ENCODE results near the gene NFIX.

DNA sequence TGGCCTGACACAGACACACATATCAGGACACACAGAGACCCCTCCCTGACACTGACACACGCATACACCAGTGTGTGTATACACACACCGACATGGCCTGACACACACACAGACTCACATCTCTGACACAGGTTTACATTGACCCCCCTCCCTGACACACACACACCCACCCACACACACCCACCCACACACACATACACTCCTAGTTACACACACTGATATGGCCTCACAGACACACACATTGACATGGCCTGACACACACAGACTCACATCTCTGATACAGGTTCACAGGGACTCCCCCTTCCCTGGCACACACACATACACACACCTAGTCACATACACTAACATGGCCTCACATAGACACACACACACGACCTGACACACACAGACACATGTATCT is 4.4 kb upstream of the NFIX start:
- TF ChIP-seq POLR2AphosphoS5 (IDR thresholded peaks at IDR 0.05) (no peak), EP300 (IDR thresholded peaks at IDR 0.05; ENCODE audit: low read depth) (no peak), POLR2A (IDR thresholded peaks at IDR 0.05) (no peak)
- TF ChIP-seq, protein P1, sequence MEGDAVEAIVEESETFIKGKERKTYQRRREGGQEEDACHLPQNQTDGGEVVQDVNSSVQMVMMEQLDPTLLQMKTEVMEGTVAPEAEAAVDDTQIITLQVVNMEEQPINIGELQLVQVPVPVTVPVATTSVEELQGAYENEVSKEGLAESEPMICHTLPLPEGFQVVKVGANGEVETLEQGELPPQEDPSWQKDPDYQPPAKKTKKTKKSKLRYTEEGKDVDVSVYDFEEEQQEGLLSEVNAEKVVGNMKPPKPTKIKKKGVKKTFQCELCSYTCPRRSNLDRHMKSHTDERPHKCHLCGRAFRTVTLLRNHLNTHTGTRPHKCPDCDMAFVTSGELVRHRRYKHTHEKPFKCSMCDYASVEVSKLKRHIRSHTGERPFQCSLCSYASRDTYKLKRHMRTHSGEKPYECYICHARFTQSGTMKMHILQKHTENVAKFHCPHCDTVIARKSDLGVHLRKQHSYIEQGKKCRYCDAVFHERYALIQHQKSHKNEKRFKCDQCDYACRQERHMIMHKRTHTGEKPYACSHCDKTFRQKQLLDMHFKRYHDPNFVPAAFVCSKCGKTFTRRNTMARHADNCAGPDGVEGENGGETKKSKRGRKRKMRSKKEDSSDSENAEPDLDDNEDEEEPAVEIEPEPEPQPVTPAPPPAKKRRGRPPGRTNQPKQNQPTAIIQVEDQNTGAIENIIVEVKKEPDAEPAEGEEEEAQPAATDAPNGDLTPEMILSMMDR (IDR thresholded peaks at IDR 0.05), result no peak
